ENCODE data around the gene YJU2.

The YJU2 gene

DNA sequence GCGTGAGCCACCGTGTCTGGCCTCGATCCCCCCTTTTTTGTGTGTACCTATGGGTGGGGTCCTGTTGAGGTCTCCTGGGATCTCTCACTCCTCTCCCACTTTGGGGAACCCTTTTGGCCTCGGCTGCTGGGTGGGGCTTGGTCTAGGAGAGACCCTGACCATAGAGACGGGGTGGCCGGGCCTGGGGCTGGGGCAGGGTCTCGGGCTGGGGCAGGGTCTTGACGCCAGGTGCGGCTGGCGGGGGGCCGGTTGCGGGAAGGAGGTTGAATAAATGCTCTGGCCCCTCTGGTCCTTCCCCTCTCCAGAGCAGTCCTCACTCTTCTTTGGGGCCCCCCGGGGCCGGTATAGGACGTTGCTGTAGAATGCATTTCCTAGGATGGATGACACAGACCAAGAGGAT, 45.6 kb downstream of the YJU2 start:
- intact Hi-C loops (cut with DNase I), result no loop called here
- DNase-seq, result no peak

DNA sequence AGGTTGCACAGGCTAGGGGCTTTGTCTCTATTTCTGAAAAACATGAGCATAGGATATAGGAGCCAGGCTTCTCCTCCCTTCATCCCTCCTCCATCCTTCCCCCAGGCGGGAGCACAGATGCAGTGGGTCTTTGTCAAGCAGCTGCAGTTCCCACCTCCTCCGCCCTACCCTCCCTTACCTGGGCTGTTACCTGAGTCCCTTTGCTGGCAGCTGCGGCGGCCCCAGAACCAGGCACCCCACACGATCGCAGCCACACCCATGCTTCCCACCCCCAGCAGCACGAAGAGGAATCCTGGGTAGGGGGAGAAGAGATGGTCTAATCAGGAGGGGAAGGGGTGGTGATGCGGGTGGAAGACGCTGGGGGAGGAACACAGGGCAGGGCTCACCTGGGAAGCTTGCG, 47.5 kb downstream of the YJU2 start:
- no peak for DNase-seq

DNA sequence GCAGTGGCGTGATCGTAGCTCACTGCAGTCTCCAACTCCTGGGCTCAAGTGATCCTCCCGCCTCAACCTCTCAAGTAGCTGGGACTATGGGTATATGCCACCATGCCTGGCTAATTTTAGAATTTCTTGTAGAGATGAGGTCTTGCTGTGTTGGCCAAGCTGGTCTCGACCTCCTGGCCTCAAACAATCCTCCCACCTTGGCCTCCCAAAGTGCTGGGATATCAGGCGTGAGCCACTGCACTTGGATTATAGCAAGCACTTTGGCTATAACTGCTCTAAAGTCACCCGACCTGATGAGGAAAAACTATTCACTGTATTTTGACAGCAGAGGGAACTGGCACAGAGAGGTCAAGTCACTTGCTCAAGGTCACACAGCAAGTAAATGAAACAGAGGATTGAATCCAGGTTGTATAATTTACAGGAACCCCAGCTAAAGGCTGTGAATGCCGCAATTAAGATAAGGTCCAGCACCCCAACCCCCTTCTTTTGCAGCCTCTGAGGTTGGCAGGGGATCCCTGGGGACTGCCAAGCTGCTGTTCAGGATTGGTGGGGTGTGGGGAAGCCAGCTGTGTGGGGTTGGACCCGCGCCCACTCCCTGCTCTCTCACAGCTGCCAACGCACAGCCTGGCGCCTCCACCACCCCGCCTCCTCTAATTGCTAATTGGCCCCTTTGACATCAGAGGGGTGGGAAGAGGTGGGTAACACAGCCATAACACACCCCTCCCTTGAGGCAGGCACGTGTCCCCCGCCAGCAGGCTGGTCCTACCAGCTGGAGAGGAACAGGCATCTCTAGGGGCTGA, 49.3 kb downstream of the YJU2 start:
- intact Hi-C loops (cut with DNase I), result no loop called here
- DNase-seq, result peak; percentile 57 to 96 (median 67)

More for the DNA sequence above, 47.5 kb downstream of the YJU2 start:
- intact Hi-C loops (cut with DNase I), result no loop called here

DNA sequence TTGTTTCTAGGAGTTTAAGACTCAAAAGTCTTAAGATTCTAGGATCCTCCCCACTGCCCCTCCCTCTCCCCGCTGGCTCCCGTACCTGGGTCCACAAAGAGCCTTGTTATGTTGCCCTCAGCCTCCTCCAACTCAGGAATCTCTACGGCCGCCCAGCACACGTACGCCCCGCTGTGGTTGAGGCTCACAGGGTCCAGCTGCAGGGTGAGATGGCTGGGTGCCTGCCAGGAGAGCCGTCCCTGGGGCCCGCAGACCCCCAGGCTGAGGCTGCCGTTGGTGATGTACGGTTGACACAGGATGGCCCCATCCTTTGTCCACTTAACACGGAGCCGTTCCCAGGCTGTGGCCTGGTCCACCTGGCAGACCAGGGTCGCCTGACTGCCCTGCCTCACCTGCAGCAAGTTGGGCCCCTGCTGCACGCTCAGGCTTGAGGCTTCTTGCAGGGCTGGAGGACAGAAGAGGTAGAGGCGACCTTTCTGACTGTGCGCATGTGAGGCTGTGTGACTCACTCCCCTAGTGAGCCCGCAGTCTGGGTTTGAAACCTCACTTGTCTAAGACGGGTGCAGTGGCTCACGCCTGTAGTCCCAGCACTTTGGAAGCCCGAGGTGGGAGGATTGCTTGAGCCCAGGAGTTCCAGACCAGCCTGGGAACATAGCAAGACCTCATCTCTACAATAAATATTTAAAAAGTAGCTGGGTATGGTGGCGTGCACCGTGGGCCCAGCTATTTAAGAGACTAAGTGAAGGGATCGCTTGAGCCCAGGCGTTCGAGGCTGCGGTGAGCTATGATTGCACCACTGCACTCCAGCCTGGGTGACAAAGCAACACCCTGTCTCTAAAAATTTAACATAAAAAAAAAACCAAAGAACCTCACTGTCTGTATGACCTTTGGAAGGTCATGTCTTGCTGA, 51.3 kb downstream of the YJU2 start:
- intact Hi-C loops (cut with DNase I), result no loop called here
- DNase-seq, result no peak

DNA sequence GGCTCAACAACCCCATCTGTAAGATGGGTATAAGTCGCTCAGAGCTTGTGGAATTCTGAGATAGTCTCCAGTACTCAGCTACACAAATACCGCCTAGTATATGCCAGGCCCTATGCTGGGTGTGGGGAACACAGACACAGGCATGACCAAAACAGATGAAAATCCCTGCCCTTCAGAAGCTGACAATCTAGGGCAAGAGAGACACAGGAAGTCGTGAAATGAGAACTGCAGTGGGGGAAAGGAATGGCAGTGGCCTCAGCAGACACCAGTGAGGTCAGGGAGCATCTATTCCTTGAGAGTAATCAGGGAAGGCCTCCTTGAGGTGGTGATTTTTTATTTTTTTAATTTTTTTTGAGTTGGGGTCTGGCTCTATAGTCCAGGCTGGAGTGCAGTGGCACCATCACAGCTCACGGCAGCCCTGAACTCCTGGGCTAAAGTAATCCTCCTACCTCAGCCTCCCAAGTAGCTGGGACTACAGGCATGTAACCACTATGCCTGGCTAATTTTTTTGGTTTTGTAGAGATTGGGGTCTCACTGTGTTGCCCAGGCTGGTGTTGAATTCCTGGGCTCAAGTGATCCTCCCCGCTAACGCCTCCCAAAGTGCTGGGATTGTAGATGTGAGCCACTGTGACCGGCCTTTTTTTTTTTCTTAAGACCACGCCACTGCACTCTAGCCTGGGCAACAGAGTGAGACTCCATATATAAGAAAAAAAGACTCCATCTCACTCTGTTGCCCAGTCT, 52.1 kb downstream of the YJU2 start:
- no peak for DNase-seq
- intact Hi-C loops (cut with DNase I), result no loop called here

DNA sequence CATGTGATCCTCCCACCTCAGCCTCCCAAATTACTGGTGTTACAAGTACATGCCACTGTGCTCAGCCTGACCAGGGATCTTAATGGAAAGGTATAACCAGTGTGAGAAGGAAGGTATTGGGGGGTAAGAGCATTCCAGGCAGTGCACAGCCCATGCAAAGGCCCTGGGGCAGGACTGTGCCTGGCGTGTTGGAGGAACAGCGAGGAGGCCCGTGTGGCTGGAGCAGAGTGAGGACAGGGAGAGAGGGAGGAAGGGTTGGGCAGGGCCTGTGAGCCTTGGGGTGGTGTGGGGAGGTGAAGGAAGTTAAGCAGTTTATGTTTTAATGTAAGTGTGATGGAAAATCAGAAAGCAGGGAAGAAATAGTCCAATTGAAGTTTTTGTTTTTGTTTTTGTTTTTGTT, 53.7 kb downstream of the YJU2 start:
- intact Hi-C loops (cut with DNase I), result no loop called here
- no peak for DNase-seq

DNA sequence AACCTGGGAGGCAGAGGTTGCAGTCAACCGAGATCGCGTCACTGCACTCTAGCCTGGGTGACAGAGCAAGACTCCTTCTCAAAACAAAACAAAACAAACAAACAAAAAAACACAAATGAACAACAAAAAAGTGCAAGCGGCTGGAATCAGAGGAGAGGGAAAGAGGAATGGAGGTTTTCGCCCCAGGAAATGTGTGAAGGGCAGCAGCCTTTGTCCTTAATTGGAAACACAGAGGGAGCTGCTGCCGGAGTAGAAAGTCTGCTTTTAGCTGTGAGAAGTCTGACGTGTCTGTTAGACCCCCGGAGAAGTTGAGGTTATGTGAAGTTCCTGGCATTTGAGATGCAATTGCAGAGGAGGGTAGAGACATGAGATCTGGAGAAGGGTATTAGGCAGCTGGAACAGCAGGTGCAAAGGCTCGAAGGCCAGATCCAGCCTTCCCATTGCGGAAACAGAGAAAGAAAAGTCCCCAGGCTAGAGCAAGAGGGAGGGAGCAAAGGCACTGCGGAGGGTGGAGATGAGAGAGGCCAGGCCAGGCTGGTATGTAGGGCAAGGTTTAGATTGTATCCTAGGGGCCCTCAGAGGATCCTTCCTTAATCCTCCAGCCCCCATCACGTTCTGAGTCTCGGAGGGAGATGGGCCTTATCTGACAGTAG, 54.8 kb downstream of the YJU2 start:
- DNase-seq, result no peak
- intact Hi-C loops (cut with DNase I), result no loop called here

DNA sequence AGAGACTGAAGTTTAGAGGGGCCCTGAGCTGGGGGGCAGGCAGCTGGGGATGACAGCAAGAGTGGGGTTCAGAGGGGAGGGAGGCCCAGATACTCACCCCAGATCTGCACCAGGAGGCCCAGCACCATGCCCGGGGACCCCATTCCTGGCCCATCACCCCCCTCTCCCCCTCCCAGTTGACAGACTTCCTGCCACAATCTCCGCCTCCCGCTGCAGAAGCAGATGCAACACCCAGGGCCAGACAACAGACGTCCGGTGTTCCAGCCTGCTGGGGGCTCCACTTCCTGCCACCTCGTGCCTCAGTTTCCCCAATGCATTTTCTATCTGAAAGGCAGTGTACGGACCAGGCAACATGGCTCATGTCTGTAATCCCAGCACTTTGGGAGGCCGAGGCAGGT, 55.4 kb downstream of the YJU2 start, which contains the start of gene TMIGD2:
Gene TMIGD2, minus strand, starts transcription at position 147 of the 398 bp plus-strand sequence. Its CDS starts 4 bp downstream, at position 143.
- DNase-seq, result no peak
- intact Hi-C loops (cut with DNase I), result no loop called here

DNA sequence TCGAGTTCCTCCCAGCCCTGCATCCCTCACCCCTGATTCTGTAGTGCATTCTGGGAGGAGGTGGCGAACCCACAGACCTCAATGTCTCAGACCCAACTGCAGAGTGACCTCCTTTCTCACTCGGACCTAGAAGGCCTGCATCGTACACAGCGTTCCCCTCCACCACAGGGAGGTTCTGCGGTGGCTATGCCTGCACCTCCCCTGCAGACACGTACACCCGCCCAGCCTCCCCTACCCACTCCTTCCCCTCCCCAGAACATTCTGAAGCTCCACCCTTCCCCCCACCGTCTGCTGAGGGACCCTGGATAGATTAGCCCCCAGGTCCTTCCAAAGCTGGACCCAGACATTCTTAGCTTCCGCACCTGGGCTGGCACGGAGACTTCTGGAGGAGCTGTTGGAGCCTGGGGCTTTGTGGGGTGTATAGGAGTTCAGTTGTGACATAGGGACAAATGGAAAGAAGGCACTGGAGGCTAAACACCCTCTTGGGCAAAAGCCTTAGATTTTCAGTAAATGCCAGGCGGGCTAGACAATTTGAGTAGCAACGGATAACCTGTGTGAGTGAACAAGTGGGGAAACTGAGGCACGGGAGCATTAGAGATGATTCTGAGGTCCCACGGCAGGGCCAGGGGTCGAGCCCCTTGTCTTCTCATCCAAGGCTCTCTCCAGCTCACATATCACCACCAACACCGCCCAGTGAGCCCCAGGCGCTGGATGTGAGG, 57.1 kb downstream of the YJU2 start:
- intact Hi-C loops (cut with DNase I), result no loop called here
- DNase-seq, result no peak

DNA sequence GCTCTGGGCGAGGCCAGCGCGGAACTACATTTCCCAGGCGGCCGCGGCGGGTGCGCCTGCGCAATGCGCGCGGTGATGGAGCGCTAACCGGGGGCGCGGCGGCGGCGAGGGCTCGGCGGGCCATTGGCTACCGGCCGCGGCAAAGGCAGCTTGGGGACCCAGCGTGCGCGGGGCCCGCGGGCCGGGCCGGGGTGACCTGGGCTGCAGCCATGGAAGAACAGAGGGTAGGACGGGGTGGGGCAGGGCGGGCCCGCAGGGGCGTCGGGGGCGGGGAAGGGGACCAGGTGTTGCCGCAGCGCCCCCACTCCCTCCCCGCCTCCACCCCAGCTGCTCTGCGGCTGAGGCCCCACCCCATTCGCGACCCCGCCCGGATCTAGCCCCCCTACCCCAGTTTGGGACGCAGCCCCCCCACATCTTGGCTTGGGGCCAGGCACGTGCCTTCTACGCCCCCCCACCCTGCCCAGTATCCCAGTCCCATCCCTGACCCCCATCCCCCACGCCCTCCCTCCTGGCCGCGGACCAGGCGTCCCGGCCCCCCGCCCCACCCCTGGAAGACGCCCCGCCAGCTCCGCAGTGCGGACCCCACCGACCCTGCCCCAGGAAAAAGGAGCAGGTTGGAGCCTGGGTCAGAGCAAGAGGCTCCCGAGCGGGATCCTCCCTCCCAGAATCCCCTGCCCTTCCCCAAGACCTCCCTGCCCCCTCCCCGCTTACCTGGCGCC, 57.8 kb downstream of the YJU2 start, which contains the start of gene FSD1:
Gene FSD1, plus strand, starts transcription at position 61 of the 719 bp plus-strand sequence. Its CDS starts 149 bp downstream, at position 210.
- DNase-seq, result peak in 9 of 10 donors; percentile 40 to 95 (median 62)
- intact Hi-C loops (cut with DNase I), result no loop called here

DNA sequence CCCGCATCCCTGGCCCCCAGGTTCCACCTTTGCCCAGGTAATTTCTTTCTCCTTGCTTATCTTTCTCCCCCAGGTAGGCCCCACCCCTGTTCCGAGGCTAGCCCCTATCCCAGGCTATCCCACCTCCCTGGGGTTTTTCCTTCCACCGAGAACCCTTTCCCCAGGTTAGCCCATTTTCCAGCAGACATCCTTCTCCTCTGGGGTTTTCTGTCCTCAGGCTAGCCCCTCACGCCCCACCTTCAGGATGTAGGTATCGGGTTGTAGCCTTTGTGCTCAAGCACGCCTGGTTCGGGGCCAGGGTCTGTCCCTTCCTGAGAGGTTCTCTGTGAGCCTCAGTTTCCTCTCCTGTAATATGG, 58.4 kb downstream of the YJU2 start:
- DNase-seq, result no peak
- intact Hi-C loops (cut with DNase I), result no loop called here

DNA sequence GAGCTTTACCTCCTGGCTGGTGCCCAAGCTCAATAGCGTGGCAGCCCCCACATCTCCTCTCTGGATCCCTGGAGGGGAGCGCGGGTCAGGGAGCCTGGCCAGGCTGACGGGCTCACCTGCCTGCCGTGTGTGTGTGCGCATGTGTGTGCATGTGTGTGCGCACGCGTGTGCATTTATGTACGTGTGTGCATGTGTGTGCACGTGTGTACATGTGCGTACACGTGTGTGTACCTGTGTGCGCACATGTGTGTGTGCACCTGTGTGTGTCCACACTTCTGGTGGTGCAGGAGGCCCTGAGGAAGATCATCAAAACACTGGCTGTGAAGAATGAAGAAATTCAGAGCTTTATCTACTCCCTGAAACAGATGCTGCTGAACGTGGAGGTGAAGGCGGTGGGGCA, 58.8 kb downstream of the YJU2 start:
- intact Hi-C loops (cut with DNase I), result no loop called here
- no peak for DNase-seq

DNA sequence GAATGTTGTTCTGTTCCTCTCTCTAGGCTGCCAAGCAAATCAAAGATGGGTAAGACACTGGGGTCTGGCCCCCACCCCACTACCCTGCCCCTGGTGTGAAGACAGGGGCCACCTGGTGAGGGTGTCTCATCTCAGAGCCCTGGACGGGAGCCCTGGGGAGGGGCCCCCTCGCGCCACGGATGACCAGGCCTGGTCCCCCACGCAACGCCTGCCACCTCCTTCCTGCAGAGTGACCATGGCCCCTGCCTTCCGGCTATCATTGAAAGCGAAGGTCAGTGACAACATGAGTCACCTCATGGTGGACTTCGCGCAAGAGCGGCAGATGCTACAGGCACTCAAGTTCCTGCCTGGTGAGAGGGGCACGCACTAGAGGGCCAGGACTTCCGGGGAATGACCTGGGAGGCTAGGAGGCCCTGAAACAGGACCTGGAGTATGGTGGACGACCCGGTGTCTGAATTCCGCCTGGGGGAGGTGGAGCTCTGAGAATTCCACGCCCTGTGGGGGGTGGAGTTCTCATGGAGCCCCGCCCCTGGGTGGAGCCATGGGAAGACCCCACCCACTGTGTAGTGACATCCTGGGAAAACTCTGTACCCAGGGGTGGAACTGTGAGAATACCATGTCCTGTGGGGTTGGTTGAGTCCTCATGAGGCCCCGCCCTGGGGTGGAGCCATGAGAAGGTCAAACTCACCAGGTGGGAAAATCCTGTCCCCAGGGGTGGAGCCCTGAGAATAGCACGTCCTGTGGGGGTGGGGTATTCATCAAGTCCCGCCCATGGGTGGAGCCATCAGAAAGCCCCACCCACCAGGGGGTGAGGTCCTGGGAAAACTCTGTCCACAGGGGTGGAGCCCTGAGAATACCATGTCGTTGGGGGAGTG, 63.6 kb downstream of the YJU2 start:
- DNase-seq, result no peak
- intact Hi-C loops (cut with DNase I), result no loop called here

DNA sequence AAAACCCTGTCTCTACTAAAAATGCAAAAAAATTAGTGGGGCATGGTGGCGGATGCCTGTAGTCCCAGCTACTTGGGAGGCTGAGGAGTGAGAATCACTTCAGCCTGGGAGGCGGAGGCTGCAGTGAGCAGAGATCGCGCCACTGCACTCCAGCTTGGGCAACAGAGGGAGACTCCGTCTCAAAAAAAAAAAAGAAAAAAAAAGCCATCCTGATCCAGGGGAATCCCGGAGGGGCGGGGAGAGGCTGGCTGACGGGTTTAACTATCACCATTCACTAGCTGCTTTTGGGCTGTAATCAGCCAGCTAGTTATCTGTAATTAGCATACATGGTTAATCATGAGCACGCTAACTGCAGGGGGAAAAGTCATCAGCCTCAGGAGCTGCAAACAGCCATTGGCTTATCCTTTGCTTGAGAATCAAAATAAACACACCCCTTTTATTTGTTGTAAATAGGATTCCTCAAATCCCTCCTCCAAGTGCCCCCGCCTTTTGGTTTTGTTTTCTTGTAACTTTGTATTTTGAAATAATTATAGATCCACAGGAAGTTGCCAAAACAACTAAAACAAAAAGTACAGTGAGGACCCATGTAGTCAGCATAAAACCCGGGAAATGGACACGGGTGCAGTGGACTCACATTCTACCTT, 67.1 kb downstream of the YJU2 start:
- intact Hi-C loops (cut with DNase I), result no loop called here
- DNase-seq, result no peak

DNA sequence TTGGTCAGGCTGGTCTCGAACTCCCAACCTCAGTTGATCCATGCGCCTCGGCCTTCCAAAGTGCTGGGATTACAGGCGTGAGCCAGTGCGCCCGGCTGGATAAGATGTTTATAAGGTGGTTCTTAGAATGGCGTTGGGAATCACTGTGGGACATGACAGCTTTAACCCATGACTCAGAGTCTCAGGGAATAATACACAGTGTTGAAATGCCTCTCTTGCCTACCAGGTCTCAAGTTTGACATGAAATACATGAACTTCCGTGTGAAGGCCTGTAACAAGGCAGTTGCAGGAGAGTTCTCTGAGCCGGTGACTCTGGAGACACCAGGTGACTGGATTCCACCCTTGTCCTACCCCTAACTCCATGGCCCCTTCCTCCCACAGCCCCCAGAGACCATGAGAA, 70.1 kb downstream of the YJU2 start:
- intact Hi-C loops (cut with DNase I), result no loop called here
- DNase-seq, result no peak

DNA sequence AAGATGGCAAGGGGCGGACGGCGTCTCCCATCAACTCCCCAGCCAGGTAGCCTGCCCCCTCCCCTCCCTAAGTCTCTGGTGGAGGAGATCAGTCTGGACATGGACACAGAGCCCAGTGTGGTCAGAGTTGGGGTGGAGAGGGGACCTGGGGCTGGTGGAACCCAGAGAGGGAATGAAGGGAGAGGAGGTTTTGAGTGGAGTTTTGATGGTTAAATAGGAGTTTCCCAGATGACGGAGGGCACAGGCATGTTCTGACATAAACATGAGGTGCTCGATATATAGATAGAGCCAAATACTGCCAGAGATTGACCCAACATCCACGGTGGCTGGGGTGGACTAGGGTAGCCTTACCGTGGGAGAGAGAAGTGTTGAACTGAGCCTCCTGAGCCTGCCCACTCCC, 71.6 kb downstream of the YJU2 start:
- intact Hi-C loops (cut with DNase I), result no loop called here
- DNase-seq, result no peak
